B cell (primary cell): ENCODE data around the gene CLASRP. TPM values are rescaled to one million over a fixed set of nuclear protein-coding genes. Genes with fewer than 3 reads are reported as not detected.
A peak's percentile ranks its signal among the peaks of the same experiment; 100 is the strongest.

Source experiments
- ATAC-seq: fragments of 200-7000 bp; cut with Tn5 transposase; one replicate; pipeline ENCODE4 v1.10.0; 2021; ENCODE audit warnings: low read depth, mild to moderate bottlenecking, moderate number of reproducible peaks, moderate library complexity
- CTCF ChIA-PET: fragments of 350-600 bp; sonication (Branson Sonifier 250); formaldehyde crosslinking; loops from one replicate; lab custom pipeline; 2021; ENCODE audit warnings: antibody characterized with exemption, inconsistent platforms; lab: Charles Lee
- POLR2A ChIA-PET: fragments of 350-600 bp; sonication (Branson Sonifier 250); formaldehyde crosslinking; loops from one replicate; lab custom pipeline; 2021; ENCODE audit warnings: antibody characterized with exemption; lab: Charles Lee
- DNase-seq: peaks from one replicate; pipeline ENCODE4 v3.0.0; 2013
- H2AFZ ChIP-seq: 2 replicates; pipeline ENCODE4 v1.6.1; 2012; ENCODE audit warnings: mild to moderate bottlenecking, low read depth, low read length; ENCODE audit not compliant: insufficient read depth, poor library complexity, severe bottlenecking
- H3K27ac ChIP-seq, 2 donors: 1 replicate in 1 of 2; 2 replicates in 1 of 2; pipeline ENCODE4 v1.5.1; 2012 to 2013; ENCODE audit warnings: low read length in 2 of 2, mild to moderate bottlenecking in 2 of 2, moderate library complexity in 1 of 2
- H3K27me3 ChIP-seq, 4 experiments: fragments of 200-600 bp in 1 of 4; sonication (generic) in 1 of 4; replicated peaks in 1 of 4; 1 replicate in 2 of 4; 2 replicates in 2 of 4; pipeline versions ENCODE4 v1.6.1 to v1.7.0; 2013 to 2016; ENCODE audit warnings: low read length in 3 of 4, mild to moderate bottlenecking in 2 of 4, mixed read lengths in 1 of 4, moderate library complexity in 1 of 4; ENCODE audit not compliant: insufficient read depth in 4 of 4, control insufficient read depth in 3 of 4; ENCODE audit errors: control extremely low read depth in 1 of 4
- H3K36me3 ChIP-seq, 2 experiments: replicated peaks in 1 of 2; 1 replicate in 1 of 2; 2 replicates in 1 of 2; pipeline versions ENCODE4 v1.6.1 to v1.7.1; 2013; ENCODE audit warnings: low read length in 1 of 2; ENCODE audit not compliant: insufficient read depth in 2 of 2, control insufficient read depth in 1 of 2; ENCODE audit errors: control extremely low read depth in 1 of 2, extremely low read depth in 1 of 2
- H3K4me1 ChIP-seq, 2 donors: fragments of 200-600 bp in 1 of 2; sonication (generic) in 1 of 2; 1 replicate in 1 of 2; 2 replicates in 1 of 2; pipeline versions ENCODE4 v1.5.1 to v1.6.1; 2013 to 2017; ENCODE audit warnings: low read length in 2 of 2; ENCODE audit not compliant: control insufficient read depth in 2 of 2, insufficient read depth in 2 of 2
- H3K4me2 ChIP-seq: replicated peaks from 2 replicates; pipeline ENCODE3; 2012; ENCODE audit warnings: mild to moderate bottlenecking, low read depth, low read length; ENCODE audit not compliant: poor library complexity, severe bottlenecking
- H3K4me3 ChIP-seq, 5 experiments: fragments of 200-600 bp in 1 of 5; sonication (generic) in 1 of 5; 1 replicate in 3 of 5; 2 replicates in 2 of 5; pipeline versions ENCODE4 v1.5.1 to v1.7.0; 2011 to 2016; ENCODE audit warnings: low read length in 4 of 5, mild to moderate bottlenecking in 4 of 5, low read depth in 2 of 5, control low read depth in 1 of 5, moderate library complexity in 1 of 5; ENCODE audit not compliant: insufficient read depth in 1 of 5; ENCODE audit errors: control extremely low read depth in 1 of 5, extremely low read depth in 1 of 5
- H3K79me2 ChIP-seq: fragments of 200-600 bp; sonication (generic); one replicate; pipeline ENCODE4 v1.6.0; 2016; ENCODE audit warnings: low read length; ENCODE audit not compliant: control insufficient read depth, insufficient read depth
- H3K9ac ChIP-seq: fragments of 200-600 bp; sonication (generic); 2 replicates; pipeline ENCODE4 v1.6.1; 2017; ENCODE audit warnings: mild to moderate bottlenecking, low read length, moderate library complexity
- H3K9me3 ChIP-seq, 3 donors: one replicate each; pipeline versions ENCODE4 v1.6.1 to v1.7.1; 2013; ENCODE audit warnings: low read length in 2 of 3; ENCODE audit not compliant: control insufficient read depth in 2 of 3, insufficient read depth in 1 of 3; ENCODE audit errors: control extremely low read depth in 1 of 3
- H4K20me1 ChIP-seq: 2 replicates; pipeline ENCODE4 v1.6.0; 2012; ENCODE audit warnings: mild to moderate bottlenecking, low read length; ENCODE audit not compliant: insufficient read depth, control insufficient read depth, poor library complexity, severe bottlenecking
- H3K27ac Mint-ChIP-seq: one replicate; pipeline ENCODE4 v1.8.0; 2021; ENCODE audit warnings: mixed read lengths
- H3K27me3 Mint-ChIP-seq: one replicate; pipeline ENCODE4 v1.8.0; 2021; ENCODE audit warnings: mixed read lengths
- H3K4me1 Mint-ChIP-seq: one replicate; pipeline ENCODE4 v1.8.0; 2021; ENCODE audit warnings: mixed read lengths
- H3K4me3 Mint-ChIP-seq: one replicate; pipeline ENCODE4 v1.8.0; 2021; ENCODE audit warnings: mixed read lengths
- H3K9me3 Mint-ChIP-seq: one replicate; pipeline ENCODE4 v1.8.0; 2022; ENCODE audit warnings: mixed read lengths; ENCODE audit not compliant: insufficient read depth
- CTCF ChIP-seq: fragments of 200-600 bp; IDR thresholded peaks from one replicate; pipeline ENCODE4 v1.8.0; 2022; ENCODE audit warnings: antibody characterized with exemption, mild to moderate bottlenecking
- EZH2 ChIP-seq: IDR thresholded peaks from 2 replicates; pipeline ENCODE4 v1.6.1; 2012; ENCODE audit warnings: borderline replicate concordance, low read depth, mild to moderate bottlenecking, moderate library complexity, low read length; ENCODE audit not compliant: insufficient read depth, poor library complexity, severe bottlenecking
- WGBS: methylation state at CpG from one replicate; pipeline ENCODE4 v1.1.5; 2013; ENCODE audit warnings: missing lambda C conversion rate; ENCODE audit not compliant: insufficient coverage; 5-methylcytosine and 5-hydroxymethylcytosine counted together
- intact Hi-C: fragments of 100-400 bp; cut with micrococcal nuclease; formaldehyde crosslinking; loops from one replicate; pipeline ENCODE4 v1.10.0; 2022
- polyA plus RNA-seq: library from polyadenylated mRNA; depleted of rRNA; stranded (reverse); fragments of >200 nt; gene quantifications from 2 replicates; pipeline ENCODE4 v1.2.3, GENCODE V29; 2012
- total RNA-seq, 2 donors: library from RNA; stranded (reverse); fragments of 120-200 nt in 1 of 2; gene quantifications; 1 replicate in 1 of 2; 2 replicates in 1 of 2; pipeline versions ENCODE4 v1.2.3 to v1.2.4, GENCODE V29; 2013 to 2022

Gene CLASRP
- total and polyA plus RNA-seq, 2 donors (not counting 1 experiment from before 2014, with no cell fraction given): 234 to 285 TPM

DNA sequence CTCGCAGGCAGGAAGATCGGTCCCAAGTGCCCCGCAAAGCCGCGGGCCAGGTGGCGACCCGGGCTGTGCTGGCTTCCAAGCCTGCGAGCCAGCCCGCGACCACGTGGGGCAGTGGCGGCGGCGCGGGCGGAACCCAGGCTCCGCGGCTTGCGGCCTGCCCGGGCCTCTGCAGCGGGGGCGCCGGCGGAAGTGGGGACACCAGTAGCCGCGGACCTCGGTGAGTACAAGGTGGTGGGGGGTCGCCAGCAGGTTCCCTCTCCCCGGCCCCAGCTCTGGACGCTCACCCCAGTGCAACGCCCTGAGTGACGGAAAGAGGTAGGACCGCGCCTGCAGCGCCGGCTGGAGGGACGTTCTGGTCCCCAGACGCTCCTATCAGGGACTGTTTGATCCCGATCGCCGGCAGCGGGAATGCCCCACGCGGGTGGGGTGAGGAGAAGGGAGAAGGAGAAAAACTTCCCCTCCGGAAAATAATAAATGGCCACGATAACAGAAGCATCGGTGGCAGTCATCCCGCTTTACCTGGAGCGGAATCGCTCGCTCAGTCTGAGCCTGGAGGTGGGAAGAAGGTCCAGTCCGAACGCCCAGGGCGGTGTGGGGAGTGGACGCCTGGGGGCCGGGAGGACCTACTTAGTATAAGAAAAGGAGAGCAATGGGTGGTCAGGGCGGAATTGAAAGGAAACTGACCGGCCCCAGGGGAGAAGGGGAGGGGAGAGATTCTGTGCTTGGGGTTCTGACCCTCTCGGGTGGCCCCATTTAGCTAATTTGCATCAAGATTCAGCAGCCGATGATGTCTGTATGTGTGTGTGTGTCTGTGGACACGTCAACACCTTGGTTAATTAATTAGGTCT is 40.4 kb downstream of the CLASRP start, which contains the start of gene GEMIN7:
TSS of gene GEMIN7 (plus strand) at position 198 of the 848 bp plus-strand sequence. CDS start 10,855 bp downstream, outside the sequence.
- peak; percentile 86 for DNase-seq

More for the DNA sequence above, 40.4 kb downstream of the CLASRP start, which contains the start of gene GEMIN7:
- H3K27me3 Mint-ChIP-seq: no peaks in the 10 kb centered on the region
- peak; percentile 15 for ATAC-seq
- peaks cover 86% of the 10 kb centered on the region for H3K79me2 ChIP-seq
- peaks cover 0 to 24% of the 10 kb centered on the region in 2 experiments for H3K36me3 ChIP-seq
- H3K4me1 ChIP-seq: peaks cover 40 to 49% of the 10 kb centered on the region in 2 donors
- TF ChIP-seq EZH2 (no peak), CTCF (peak; percentile 11)
- H3K4me2 ChIP-seq: peak within 1 kb of the TSS; percentile 92
- H4K20me1 ChIP-seq: peaks cover 32% of the 10 kb centered on the region
- H3K4me3 Mint-ChIP-seq: peak within 1 kb of the TSS; percentile 98
- H3K27me3 ChIP-seq: no peaks in the 10 kb centered on the region
- peaks cover 53% of the 10 kb centered on the region for H3K4me1 Mint-ChIP-seq
- CTCF ChIA-PET: interaction anchor here (0.7 to 2.4 kb wide), 10 partner anchors 11 to 125 kb away, joined by 3 to 8 read pairs (median 4); partner anchors contain the start of gene PPP1R37
- POLR2A ChIA-PET: interaction anchor here (0.9 to 4.1 kb wide), 4 partner anchors 13 to 99 kb away, joined by 3 to 28 read pairs (median 6); partner anchors contain the start of genes BLOC1S3, PPP1R37 and TRAPPC6A
- no peaks in the 10 kb centered on the region for H3K9me3 ChIP-seq
- H3K4me3 ChIP-seq: peak within 1 kb of the TSS; percentile 71 to 98 (median 77)
- peak within 1 kb of the TSS; percentile 92 for H3K9ac ChIP-seq
- H3K27ac ChIP-seq: peak within 1 kb of the TSS; percentile 62 to 92
- intact Hi-C loops: loop anchor here (1.0 to 5.0 kb wide), 4 partner anchors 12 to 327 kb away; partner anchors contain the start of gene CLASRP
- peak within 1 kb of the TSS; percentile 95 for H2AFZ ChIP-seq
- under 1% methylated on average over 50 of the region's 61 CpGs for WGBS
- peak within 1 kb of the TSS; percentile 94 for H3K27ac Mint-ChIP-seq
- H3K9me3 Mint-ChIP-seq: no peaks in the 10 kb centered on the region
